Glomerular endothelial cell (primary cell): ENCODE results near the gene SNX30. TPM values are rescaled to one million over a fixed set of nuclear protein-coding genes. Genes with fewer than 3 reads are reported as not detected.

Experiments
- DNase-seq: peaks from one replicate; pipeline ENCODE4 v3.0.0-alpha.2; 2011; ENCODE audit warnings: low read depth, low spot score; ENCODE audit errors: extremely low read depth
- total RNA-seq: library from RNA; depleted of rRNA; stranded (reverse); fragments of >200 nt; gene quantifications from 2 replicates; pipeline ENCODE4 v1.2.3, GENCODE V29; 2015

SNX30 gene
- total RNA-seq, 1 donor from 2014 or later: 10.7 TPM

DNA sequence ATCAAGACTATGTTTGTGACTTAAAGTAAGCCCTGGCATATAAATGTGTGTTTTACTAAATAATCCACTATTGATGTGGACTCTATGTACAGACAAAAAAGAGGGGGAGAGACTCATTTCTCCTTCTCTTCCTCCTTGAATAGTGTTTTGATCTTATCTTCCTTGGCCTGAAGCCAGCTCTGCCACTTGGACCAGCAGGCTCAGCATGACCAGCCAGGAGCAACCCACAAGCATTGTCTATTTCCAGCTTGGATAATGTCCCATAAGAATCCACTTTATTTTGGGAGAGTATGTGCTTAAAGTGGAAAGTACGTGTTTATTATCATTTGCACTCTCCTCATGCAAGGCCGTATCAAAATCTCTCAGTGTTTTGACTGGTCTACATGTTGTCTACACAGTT, 164.0 kb downstream of the SNX30 start:
- no peak for DNase-seq

DNA sequence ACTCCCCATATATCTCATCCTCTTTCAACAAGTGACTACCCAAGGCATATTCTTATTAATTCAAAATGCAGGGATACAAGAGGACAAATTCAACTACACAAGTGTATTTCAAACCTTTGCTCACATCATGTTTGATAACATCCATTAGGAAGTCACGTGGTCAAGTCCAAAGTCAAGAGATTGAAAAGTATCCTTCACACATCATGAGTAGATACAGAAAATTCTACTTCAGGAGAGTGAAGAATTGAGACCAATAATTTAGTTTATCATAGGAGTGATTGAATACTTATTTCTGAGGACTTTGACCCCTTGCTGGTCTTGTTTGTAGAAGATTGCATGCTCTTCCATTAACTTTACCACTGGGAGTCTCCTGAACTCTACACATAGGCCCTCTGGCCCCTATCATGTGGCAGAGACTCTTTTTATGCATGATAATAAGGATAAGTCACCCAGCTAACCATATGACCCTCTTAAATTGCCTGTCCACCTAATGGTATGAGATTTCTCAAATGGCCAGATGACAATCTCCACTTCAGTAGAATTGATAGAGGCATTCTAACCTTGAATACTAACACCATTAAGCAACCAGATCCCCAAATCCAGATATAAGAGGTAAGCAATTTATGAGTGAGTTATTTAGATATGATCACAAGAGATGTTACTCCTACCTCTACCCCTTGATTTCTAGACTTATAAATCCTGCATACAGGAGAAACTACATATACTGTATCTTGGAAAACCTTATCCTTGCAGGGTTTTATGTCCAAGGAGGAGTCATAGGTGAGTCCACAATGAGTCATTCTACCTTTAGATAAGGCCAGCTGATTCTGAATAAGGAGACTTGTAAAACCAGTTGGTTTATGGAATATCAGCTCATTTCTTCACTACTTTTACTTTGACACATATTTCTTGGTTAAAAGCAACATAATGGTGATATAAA, 166.8 kb downstream of the SNX30 start:
- no peak for DNase-seq

DNA sequence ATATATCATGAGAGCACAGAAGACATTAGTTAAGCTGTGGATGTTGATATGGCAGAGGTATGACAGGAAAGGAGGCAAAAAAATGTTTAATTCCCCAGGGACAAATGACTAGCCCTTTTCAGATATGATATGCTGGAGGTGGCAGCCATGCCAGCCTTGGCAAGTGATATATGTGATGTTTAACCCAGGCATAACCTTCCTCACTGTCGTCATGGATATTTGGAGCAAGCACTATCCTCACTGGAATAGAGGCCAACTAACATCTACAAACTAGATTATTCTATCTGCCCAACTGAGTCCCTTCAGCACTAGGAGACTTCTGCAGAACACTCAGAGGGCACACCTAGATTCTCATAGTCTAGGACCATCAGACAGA, 167.4 kb downstream of the SNX30 start:
- no peak for DNase-seq

DNA sequence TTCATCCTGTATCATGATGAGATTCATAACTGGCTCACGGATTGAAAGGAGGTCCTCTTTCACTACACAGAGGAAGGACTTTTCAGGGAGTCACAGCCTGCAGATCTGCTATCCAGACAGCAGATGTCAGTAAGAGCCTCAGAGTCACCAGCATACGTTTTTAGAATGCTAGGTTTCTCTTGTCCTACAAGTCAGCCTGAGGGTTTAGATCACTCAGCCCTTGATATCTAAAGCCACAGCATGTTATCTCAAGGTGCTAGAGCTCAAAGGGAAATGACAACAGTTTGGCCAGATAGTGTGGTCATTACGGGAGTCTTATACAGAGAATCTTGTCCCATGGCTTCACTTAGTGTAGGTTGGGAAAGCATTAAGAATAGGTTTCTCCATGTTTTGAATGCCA, 171.0 kb downstream of the SNX30 start:
- no peak for DNase-seq

Other genes with a start within 250 kb of the SNX30 start
- gene INIP, start 32.6 kb upstream of the SNX30 start, total RNA-seq: 20.0 and 22.3 TPM in 2 replicates
- gene SLC46A2, start 140.1 kb downstream of the SNX30 start, total RNA-seq: not detected in 2 replicates